D721Med (cell line): Measurements from ENCODE around the gene EDAR.

Source experiments
- DNase-seq: peaks from one replicate; pipeline ENCODE4 v3.0.0; 2011; ENCODE audit warnings: low spot score; ENCODE audit not compliant: insufficient read length
- FAIRE-seq: peaks from 2 replicates; lab custom pipeline; 2011; peaks lifted over from hg19 to GRCh38; lab: Jason Lieb, UNC
- CTCF ChIP-seq: IDR thresholded peaks from 2 replicates; pipeline ENCODE4 v1.5.1; 2012; ENCODE audit warnings: mild to moderate bottlenecking, control low read depth; ENCODE audit not compliant: insufficient read depth; ENCODE audit errors: missing control alignments

The EDAR gene

GRCh38 chr2:109001201-109001600 lies 12.2 kb upstream of the EDAR start:
- no peak for TF ChIP-seq CTCF
- DNase-seq (no peak), FAIRE-seq (no peak)

- TF ChIP-seq CTCF = no peak
- FAIRE-seq = no peak
- DNase-seq = no peak
Observed at GRCh38 chr2:109000738-109001137, 11.7 kb upstream of the EDAR start.

- no peak for FAIRE-seq
- no peak for TF ChIP-seq CTCF
Observed at GRCh38 chr2:108998911-108999310, 9.9 kb upstream of the EDAR start.

GRCh38 chr2:108994178-108994577 lies 5.2 kb upstream of the EDAR start:
- TF ChIP-seq CTCF = no peak
- DNase-seq = no peak
- FAIRE-seq = no peak

More at GRCh38 chr2:108998911-108999310, 9.9 kb upstream of the EDAR start:
- DNase-seq = no peak

- DNase-seq (no peak), FAIRE-seq (no peak)
- no peak for TF ChIP-seq CTCF
Observed at GRCh38 chr2:108993095-108993937, 4.3 kb upstream of the EDAR start.

GRCh38 chr2:108988076-108988795 lies 784 bp downstream of the EDAR start:
- FAIRE-seq (no peak), DNase-seq (no peak)
- no peak for TF ChIP-seq CTCF
